ENCODE measurements around the gene JPT1.

The JPT1 gene

GRCh38 chr17:75174996-75175395 is 20.7 kb upstream of the JPT1 start:
- no peak for TF ChIP-seq GATA3 (IDR thresholded peaks at IDR 0.05; ENCODE audit: low read depth, low read length)
- TF ChIP-seq GATA2 (IDR thresholded peaks at IDR 0.05; ENCODE audit: low read depth, low read length) = no peak

DNA sequence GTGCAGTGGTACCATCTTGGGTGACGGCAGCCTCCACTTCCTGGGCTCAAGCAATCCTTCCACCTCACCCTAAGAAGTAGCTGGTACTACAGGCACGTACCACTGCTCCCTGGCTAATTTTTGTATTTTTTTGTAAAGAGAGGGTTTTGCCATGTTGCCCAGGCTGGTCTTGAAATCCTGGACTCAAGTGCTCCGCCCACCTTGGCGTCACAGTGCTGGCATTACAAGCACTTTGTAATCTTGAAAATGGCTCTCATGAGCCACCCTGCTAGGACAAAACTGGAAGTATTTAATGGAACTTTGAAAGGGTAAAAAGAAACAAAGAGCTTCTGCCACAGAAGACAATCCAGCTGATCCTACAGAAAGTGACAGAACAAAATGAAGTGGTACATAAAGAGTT is 19.2 kb upstream of the JPT1 start:
- TF ChIP-seq GATA2 (IDR thresholded peaks at IDR 0.05; ENCODE audit: low read depth, low read length) = no peak
- no peak for TF ChIP-seq GATA3 (IDR thresholded peaks at IDR 0.05; ENCODE audit: low read depth, low read length)

DNA sequence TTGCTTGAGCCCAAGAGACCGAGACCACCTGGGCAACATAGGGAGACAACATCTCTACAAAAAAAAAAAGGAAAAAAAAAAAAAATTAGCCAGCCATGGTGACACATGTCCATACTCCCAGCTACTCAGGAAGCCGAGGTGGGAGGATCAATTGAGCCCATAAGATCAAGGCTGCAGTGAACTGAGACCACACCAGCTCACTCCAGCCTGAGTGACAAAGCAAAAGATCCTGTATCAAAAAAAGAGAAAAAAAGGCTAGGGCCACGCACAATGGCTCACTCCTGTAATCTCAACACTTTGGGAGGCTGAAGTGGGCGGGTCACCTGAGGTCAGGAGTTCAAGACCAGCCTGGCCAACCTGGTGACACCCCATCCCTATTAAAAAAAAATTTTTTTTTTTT is 14.7 kb upstream of the JPT1 start:
- TF ChIP-seq GATA2 (IDR thresholded peaks at IDR 0.05; ENCODE audit: low read depth, low read length) = no peak
- TF ChIP-seq GATA3 (IDR thresholded peaks at IDR 0.05; ENCODE audit: low read depth, low read length) = no peak

GRCh38 chr17:75163074-75163473 is 8.8 kb upstream of the JPT1 start:
- TF ChIP-seq GATA3 (IDR thresholded peaks at IDR 0.05; ENCODE audit: low read depth, low read length) = no peak

DNA sequence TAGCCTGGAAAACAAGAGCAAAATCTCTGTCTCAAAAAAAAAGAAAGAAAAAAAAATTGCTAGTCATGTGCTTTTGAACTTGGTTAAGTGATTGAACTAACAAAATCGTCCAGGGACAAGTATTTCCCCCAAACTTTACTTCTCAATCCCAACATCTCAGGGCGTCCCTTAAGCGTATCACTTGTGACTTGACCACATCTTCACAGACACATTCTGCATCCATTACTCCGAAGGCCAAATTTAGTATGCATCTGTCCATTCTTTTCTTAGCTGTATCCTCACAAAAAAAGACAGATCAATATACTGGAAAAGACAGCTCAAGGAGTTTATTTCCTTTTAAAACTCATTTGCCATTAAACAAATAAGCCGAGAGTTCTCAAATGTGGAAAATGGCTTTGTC is 5.9 kb upstream of the JPT1 start:
- no peak for TF ChIP-seq GATA3 (IDR thresholded peaks at IDR 0.05; ENCODE audit: low read depth, low read length)
- no peak for TF ChIP-seq GATA2 (IDR thresholded peaks at IDR 0.05; ENCODE audit: low read depth, low read length)

- no peak for TF ChIP-seq GATA3 (IDR thresholded peaks at IDR 0.05; ENCODE audit: low read depth, low read length)
- no peak for TF ChIP-seq GATA2 (IDR thresholded peaks at IDR 0.05; ENCODE audit: low read depth, low read length)
Observed at GRCh38 chr17:75159196-75160031, 5.1 kb upstream of the JPT1 start.

- TF ChIP-seq GATA2 (IDR thresholded peaks at IDR 0.05; ENCODE audit: low read depth, low read length) (no peak), GATA3 (IDR thresholded peaks at IDR 0.05; ENCODE audit: low read depth, low read length) (no peak)
Observed at GRCh38 chr17:75155191-75155601, 884 bp upstream of the JPT1 start.

DNA sequence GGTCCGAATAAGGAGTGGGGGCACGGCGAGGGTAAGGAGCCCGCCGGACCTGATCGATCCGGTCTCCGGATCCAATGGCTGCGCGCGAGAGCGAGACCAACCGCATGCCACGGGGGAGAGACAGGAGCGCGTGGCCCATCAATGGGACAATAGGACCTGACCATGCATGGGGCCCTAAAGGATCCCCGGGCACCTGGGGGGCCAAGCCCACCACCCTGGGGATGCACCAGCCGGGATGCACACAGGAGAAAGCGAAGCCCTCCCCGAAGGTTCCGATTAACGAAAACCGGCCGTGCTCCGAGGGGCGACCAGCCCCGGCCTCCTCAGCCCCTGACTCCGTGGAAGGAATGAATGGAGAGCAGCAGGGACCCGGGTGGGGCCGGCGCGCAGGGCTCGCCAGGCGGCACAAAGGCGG is 525 bp downstream of the JPT1 start:
- TF ChIP-seq GATA3 (IDR thresholded peaks at IDR 0.05; ENCODE audit: low read depth, low read length) (no peak), GATA2 (IDR thresholded peaks at IDR 0.05; ENCODE audit: low read depth, low read length) (no peak)

- TF ChIP-seq GATA2 (IDR thresholded peaks at IDR 0.05; ENCODE audit: low read depth, low read length) (no peak), GATA3 (IDR thresholded peaks at IDR 0.05; ENCODE audit: low read depth, low read length) (no peak)
Observed at GRCh38 chr17:75152922-75153779, 1.2 kb downstream of the JPT1 start.

GRCh38 chr17:75152523-75152921 is 1.8 kb downstream of the JPT1 start:
- TF ChIP-seq GATA3 (IDR thresholded peaks at IDR 0.05; ENCODE audit: low read depth, low read length) (no peak), GATA2 (IDR thresholded peaks at IDR 0.05; ENCODE audit: low read depth, low read length) (no peak)

DNA sequence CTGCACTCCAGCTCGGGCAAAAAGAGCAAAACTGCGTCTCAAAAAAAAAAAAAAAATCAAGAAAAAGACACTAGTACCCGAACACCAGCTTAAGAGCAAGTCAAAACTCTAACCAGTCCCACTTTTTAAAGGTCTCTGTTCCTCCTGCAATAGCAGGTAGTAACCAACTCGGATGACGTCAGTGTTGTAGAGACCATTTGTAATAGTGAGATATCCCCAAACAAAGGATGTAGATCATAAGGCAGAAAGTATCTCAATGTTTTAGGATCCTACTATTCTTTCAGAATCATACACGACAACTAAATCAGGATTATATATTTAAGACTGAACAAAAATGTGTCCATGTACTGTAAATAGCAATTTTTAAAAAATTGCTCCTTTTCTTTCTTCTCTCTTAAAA is 2.4 kb downstream of the JPT1 start:
- no peak for TF ChIP-seq GATA3 (IDR thresholded peaks at IDR 0.05; ENCODE audit: low read depth, low read length)
- no peak for TF ChIP-seq GATA2 (IDR thresholded peaks at IDR 0.05; ENCODE audit: low read depth, low read length)

DNA sequence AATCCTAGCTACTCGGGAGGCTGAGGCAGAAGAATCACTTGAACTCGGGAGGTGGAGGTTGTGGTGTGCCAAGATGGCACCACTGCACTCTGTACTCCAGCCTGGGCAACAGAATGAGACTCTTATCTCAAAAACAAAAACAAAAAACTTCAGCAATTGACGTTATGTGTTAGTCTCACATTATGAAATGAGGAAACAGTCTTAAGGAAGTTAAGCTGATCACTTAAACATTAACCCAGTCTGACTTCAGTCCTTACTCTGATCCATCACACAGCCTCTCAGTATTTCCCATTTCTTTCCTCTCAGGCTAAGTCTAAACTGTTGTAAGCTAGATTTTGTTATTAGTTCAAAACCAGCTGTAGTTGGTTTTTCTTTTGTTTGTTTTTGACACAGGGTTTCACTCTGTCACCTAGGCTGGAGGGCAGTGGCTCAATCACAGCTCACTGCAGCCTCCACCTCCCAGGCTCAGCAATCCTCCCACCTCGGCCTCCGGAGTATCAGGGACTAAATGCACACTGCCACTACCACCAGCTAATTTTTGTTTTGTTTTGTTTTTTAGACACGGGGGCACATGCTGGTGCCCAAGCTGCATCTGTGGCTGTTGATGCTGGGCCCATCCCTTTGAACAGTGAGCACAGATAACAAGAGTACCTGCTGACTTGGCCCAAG is 6.3 kb downstream of the JPT1 start:
- TF ChIP-seq GATA3 (IDR thresholded peaks at IDR 0.05; ENCODE audit: low read depth, low read length) (no peak), GATA2 (IDR thresholded peaks at IDR 0.05; ENCODE audit: low read depth, low read length) (no peak)

- TF ChIP-seq GATA2 (IDR thresholded peaks at IDR 0.05; ENCODE audit: low read depth, low read length) (no peak), GATA3 (IDR thresholded peaks at IDR 0.05; ENCODE audit: low read depth, low read length) (no peak)
Observed at GRCh38 chr17:75146592-75146991, 7.7 kb downstream of the JPT1 start.

- TF ChIP-seq GATA3 (IDR thresholded peaks at IDR 0.05; ENCODE audit: low read depth, low read length) (no peak), GATA2 (IDR thresholded peaks at IDR 0.05; ENCODE audit: low read depth, low read length) (no peak)
Observed at GRCh38 chr17:75144816-75145512, 9.3 kb downstream of the JPT1 start.

All from SH-SY5Y (cell line).